SK-N-MC (cell line): ENCODE results near the gene TOM1L1.

Experiments used
- DNase-seq: peaks from one replicate; pipeline ENCODE4 v3.0.0-alpha.2; 2011; ENCODE audit warnings: low read depth, low spot score
- H3K27ac ChIP-seq: fragments of 200-600 bp; sonication (generic); 2 replicates; pipeline ENCODE4 v1.5.1; 2016; ENCODE audit warnings: mixed run types
- H3K36me3 ChIP-seq: fragments of 200-600 bp; sonication (generic); 2 replicates; pipeline ENCODE4 v1.6.1; 2017; ENCODE audit warnings: antibody characterized with exemption, low read length, mixed read lengths; ENCODE audit not compliant: insufficient read depth
- H3K4me3 ChIP-seq: fragments of 200-600 bp; sonication (generic); 2 replicates; pipeline ENCODE4 v1.5.1; 2016
- H3K9ac ChIP-seq: fragments of 200-600 bp; sonication (generic); 2 replicates; pipeline ENCODE4 v1.8.0; 2017; ENCODE audit warnings: mixed run types, mixed read lengths; ENCODE audit not compliant: insufficient read length
- H3K9me3 ChIP-seq: fragments of 200-600 bp; sonication (generic); 2 replicates; pipeline ENCODE4 v1.6.1; 2017; ENCODE audit warnings: low read depth, mild to moderate bottlenecking, antibody characterized with exemption, low read length, moderate library complexity, mixed read lengths
- EZH2 ChIP-seq: fragments of 200-600 bp; sonication (generic); IDR thresholded peaks from one replicate; pipeline ENCODE4 v1.6.1; 2017; ENCODE audit warnings: antibody characterized with exemption
- FOXP2 ChIP-seq: optimal IDR thresholded peaks from 2 replicates; pipeline ENCODE3; 2011; ENCODE audit warnings: mild to moderate bottlenecking, moderate library complexity; ENCODE audit not compliant: insufficient read depth; ENCODE audit errors: extremely low read length, control extremely low read depth
- POLR2AphosphoS5 ChIP-seq: IDR thresholded peaks from 2 replicates; pipeline ENCODE4 v1.6.1; 2012; ENCODE audit warnings: mild to moderate bottlenecking, low read depth, low read length, borderline replicate concordance

TOM1L1 gene

DNA sequence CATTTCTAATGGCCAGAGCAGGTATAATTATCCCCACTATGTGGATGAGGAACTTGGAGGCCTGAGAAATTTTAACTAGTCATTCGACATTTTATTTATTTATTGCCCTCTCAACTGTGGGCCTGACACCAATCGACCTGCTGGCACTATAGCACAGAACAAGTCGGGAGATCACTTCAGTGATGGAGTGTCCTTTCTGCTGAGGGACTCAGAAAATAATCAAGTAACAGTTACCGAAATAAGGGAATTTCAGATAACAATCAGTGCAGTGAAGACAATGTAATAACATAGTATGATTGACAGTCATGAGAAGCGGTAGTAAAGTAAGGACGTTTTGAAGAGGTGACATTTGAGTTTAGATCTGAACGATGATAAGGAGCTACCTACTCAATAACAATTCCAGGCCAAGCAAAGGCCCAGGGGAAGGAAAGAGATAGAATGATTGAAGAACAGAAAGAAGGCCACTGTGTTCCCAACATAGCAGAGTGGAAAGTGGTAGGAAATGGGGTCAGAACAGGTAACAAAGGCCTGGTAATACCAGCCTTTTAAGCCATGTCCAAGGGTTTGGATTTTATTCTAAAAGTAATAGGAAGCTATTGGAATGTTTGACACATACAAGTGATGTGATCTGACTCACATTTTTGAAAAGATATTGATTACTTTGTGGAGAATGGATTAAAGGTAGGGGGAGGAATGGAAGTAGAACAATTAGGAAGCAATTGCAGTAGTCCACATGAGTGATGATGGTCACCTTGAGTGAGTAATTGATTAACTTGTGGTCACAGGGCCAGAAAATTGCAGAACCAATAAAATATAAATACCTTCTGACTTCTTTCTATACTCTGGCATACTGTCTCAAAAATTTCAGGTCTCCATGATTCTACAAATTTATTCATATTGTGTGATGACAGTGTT is 69.3 kb downstream of the TOM1L1 start:
- no peak for DNase-seq
- TF ChIP-seq EZH2 (no peak), POLR2AphosphoS5 (no peak), FOXP2 (no peak)
- Histone ChIP-seq H3K4me3 (peak overlapping the region; percentile 96), H3K9ac (peak overlapping the region; percentile 98), H3K36me3 (peaks cover 11% of the 10 kb centered on the region), H3K27ac (no peak overlapping the region), H3K9me3 (no peaks in the 10 kb centered on the region)

- Histone ChIP-seq H3K27ac (no peak overlapping the region), H3K4me3 (no peak overlapping the region), H3K36me3 (peaks cover 2% of the 10 kb centered on the region), H3K9ac (no peak overlapping the region), H3K9me3 (no peaks in the 10 kb centered on the region)
- no peak for DNase-seq
- TF ChIP-seq POLR2AphosphoS5 = no peak
- no peak for TF ChIP-seq FOXP2
- no peak for TF ChIP-seq EZH2
Observed at GRCh38 chr17:54971147-54971546, 70.5 kb downstream of the TOM1L1 start.

GRCh38 chr17:54971901-54972300 is 71.2 kb downstream of the TOM1L1 start:
- TF ChIP-seq POLR2AphosphoS5 (no peak), EZH2 (no peak), FOXP2 (no peak)
- Histone ChIP-seq H3K9ac (no peak overlapping the region), H3K4me3 (no peak overlapping the region), H3K9me3 (no peaks in the 10 kb centered on the region), H3K36me3 (peaks cover 5% of the 10 kb centered on the region), H3K27ac (no peak overlapping the region)
- DNase-seq = no peak

DNA sequence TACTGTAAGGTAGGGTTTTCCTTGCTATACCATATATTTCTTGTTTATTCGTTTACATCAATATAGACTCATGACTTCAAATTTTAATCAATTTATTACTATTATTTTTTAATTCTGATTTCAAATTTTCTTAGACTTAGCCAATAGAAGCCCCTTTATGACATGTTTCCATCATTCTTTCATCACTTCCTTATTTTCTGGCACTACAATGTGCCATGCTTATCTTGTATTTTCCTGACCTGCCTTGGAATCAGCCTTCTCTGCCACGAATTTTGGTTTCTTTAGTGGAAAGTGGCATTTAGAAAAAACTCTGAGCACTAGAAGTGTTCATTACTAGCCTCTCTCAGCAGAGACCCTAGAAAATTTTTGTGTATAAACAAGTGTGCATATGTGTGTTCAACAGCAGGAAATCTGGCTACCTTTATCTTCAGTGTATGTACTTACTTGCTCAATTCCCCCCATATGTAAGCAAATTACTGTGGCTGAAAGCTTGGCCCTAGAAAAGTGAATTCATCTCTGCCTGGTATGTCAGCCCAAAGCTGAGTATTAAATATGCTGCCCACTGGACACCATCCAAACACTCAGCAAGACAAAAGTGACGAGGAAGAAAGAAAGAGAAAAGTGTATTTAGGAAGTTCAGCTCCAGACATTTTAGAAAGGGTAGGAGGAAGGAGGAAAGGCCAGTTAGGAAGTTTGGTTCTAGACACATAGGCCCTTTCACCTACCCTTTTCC is 71.9 kb downstream of the TOM1L1 start:
- no peak for DNase-seq
- no peak overlapping the region for H3K27ac ChIP-seq
- H3K36me3 ChIP-seq = peaks cover 9% of the 10 kb centered on the region
- no peak overlapping the region for H3K9ac ChIP-seq
- H3K9me3 ChIP-seq = no peaks in the 10 kb centered on the region
- no peak overlapping the region for H3K4me3 ChIP-seq
- TF ChIP-seq EZH2 (no peak), FOXP2 (no peak), POLR2AphosphoS5 (no peak)

DNA sequence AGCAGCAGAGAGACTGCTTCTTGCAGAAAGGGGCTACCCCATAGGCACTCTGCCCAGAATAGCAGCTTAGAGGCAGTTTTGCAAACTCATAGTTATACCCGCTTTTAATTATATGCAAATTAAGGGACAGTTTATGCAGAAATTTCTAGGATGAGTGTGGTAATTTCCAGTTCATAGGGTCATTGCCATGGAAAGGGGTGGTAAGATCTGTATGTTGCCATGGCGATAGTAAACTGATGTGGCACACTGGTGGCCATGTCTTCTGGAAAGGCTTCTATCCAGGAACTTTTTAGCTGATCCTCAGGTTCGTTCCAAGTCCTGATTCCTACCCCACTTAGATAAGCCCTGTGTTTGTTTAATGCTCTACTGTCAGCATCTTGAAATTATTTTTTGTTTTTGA is 74.1 kb downstream of the TOM1L1 start:
- Histone ChIP-seq H3K4me3 (no peak overlapping the region), H3K36me3 (peaks cover 16% of the 10 kb centered on the region), H3K9me3 (peaks cover 7% of the 10 kb centered on the region; the same call in 1 of the 2 replicates), H3K27ac (no peak overlapping the region), H3K9ac (no peak overlapping the region)
- DNase-seq = no peak
- TF ChIP-seq POLR2AphosphoS5 (no peak), FOXP2 (no peak), EZH2 (no peak)

- TF ChIP-seq POLR2AphosphoS5 = no peak
- TF ChIP-seq FOXP2 = no peak
- H3K27ac ChIP-seq = no peak overlapping the region
Observed at GRCh38 chr17:54976316-54976715, 75.7 kb downstream of the TOM1L1 start.

DNA sequence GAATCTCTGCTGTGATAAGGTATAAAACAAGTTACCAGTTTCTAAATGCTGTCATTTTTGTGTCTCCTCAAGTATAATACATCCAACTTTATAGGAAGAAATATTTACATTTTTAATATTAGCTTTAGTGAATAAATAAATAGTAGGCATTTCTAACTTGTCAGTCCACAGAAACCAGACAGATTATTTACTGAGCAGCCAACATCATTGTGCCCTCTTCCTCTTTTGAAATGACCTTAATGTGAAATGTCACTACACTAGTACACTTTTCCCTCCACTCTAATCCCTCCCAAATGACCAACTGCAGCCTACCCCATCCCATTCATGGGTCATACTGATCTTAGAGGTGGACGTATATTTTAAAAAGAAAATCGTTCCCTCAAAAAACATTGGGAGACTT is 77.1 kb downstream of the TOM1L1 start:
- DNase-seq = no peak
- Histone ChIP-seq H3K9ac (no peak overlapping the region), H3K9me3 (peaks cover 8% of the 10 kb centered on the region; the same call in 1 of the 2 replicates), H3K4me3 (no peak overlapping the region), H3K27ac (no peak overlapping the region), H3K36me3 (peaks cover 26% of the 10 kb centered on the region)
- no peak for TF ChIP-seq EZH2
- no peak for TF ChIP-seq POLR2AphosphoS5
- TF ChIP-seq FOXP2 = no peak

More at GRCh38 chr17:54976316-54976715, 75.7 kb downstream of the TOM1L1 start:
- no peak for DNase-seq
- Histone ChIP-seq H3K4me3 (no peak overlapping the region), H3K9me3 (peaks cover 8% of the 10 kb centered on the region; the same call in 1 of the 2 replicates), H3K36me3 (peaks cover 26% of the 10 kb centered on the region), H3K9ac (no peak overlapping the region)

GRCh38 chr17:54979657-54980056 is 79.0 kb downstream of the TOM1L1 start:
- no peak overlapping the region for H3K4me3 ChIP-seq
- H3K9me3 ChIP-seq = peaks cover 8% of the 10 kb centered on the region; the same call in 1 of the 2 replicates
- DNase-seq = no peak
- peaks cover 26% of the 10 kb centered on the region for H3K36me3 ChIP-seq
- TF ChIP-seq EZH2 = no peak
- no peak for TF ChIP-seq POLR2AphosphoS5
- TF ChIP-seq FOXP2 = no peak
- H3K27ac ChIP-seq = no peak overlapping the region
- no peak overlapping the region for H3K9ac ChIP-seq
